Stimulated activated CD4-positive, alpha-beta T cell treated with anti-CD3 and anti-CD28 coated beads, Interleukin-15, amount 100 ng/mL, for 24 hours (primary cell): ENCODE results near the gene SHLD1.
"Not testable (repeated sequence)": the region's sequence is repeated elsewhere in the genome, so short reads cannot be mapped to it uniquely, and the experiment has no call there.

ENCODE experiments used
- DNase-seq: peaks from one replicate; pipeline ENCODE4 v3.0.0-alpha.2; 2020

SHLD1 gene, protein sequence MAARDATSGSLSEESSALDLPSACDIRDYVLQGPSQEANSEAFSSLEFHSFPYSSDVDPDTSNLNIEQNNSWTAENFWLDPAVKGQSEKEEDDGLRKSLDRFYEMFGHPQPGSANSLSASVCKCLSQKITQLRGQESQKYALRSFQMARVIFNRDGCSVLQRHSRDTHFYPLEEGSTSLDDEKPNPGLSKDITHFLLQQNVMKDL

GRCh38 chr20:5749952-5750779, at the start of gene SHLD1:
Gene SHLD1, plus strand, starts transcription at chr20:5750401. Its CDS starts 22,465 bp downstream, at chr20:5772866.
- peak; percentile 87 for DNase-seq

- DNase-seq, result not testable (repeated sequence)
Measured at GRCh38 chr20:5702339-5702738, 47.9 kb upstream of the SHLD1 start.

GRCh38 chr20:5703681-5704101, 46.5 kb upstream of the SHLD1 start:
- no peak for DNase-seq

GRCh38 chr20:5705827-5706226, 44.4 kb upstream of the SHLD1 start:
- DNase-seq, result no peak

DNA sequence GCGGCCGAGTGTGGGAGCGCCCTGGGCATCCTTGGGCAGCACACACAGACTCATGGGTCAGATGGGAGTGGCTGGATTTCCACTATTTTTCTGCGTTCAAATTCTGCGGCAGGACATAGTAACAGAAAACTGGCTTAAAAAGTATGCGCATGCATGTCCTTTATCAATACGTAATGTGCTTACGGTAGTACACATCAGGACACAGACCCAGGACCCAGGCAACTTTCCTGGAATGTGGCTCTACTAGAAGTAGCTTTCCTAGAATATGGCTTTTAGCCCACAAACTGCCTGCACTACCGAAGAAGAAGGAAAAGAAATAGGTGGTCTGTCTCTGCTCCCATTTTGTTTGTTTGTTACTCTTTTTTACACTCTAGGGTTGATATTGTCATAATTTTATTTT, 43.4 kb upstream of the SHLD1 start:
- no peak for DNase-seq

DNA sequence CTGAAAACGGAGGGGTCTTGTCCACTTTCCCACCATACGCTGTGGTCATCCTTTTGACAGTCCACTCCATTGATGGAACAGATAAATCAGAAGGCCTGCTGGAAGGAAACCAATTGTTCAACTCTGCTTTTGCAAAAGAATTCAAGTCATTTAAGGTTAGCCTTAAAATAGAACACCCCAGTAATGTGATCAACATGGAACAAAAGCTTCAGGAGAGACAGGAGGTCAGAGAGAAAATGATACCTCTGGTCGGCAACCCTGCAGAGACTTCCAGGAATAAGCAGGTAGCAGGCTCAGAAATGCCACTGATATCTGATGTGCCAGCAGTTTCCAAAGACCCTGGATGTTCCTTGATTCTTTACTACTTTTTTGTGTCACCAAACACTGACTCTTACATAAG, 39.6 kb upstream of the SHLD1 start:
- no peak for DNase-seq

GRCh38 chr20:5714261-5715041, 35.8 kb upstream of the SHLD1 start:
- peak; percentile 41 for DNase-seq

DNA sequence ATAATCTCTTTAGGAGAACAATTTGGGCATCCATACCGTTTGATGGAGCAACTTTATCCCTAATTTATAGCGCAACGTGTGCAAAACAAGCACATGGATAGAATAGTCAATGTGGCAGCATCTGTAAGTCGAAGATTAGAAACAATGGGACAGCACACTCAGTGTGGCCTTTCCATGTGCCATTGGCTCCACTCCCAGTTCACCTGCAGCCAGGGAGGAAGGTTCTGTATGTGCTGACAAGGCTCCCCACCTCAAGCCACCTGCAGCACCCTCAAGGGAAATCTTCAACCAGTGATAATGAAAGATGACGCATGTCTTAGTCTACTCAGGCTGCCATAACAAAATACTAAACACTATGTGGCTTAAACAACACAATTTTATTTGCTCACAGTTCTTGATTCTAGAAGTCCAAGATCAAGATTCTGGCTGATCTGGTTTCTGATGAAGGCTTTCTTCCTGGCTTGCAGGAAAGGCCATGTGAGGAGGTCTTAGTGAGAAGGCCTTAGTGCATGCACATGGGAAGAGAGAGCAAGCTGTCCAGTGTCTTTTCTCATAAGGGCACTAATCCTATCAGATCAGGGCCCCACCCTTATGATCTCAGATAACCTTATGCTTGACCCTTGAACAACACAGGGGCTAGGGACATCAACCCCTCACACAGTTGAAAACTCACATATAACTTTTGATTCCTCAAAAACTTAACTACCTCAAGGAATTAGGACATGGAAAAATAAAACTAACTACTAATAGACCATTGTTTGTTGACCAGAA, 34.9 kb upstream of the SHLD1 start:
- DNase-seq, result peak; percentile 21

GRCh38 chr20:5716953-5717352, 33.2 kb upstream of the SHLD1 start:
- no peak for DNase-seq

DNA sequence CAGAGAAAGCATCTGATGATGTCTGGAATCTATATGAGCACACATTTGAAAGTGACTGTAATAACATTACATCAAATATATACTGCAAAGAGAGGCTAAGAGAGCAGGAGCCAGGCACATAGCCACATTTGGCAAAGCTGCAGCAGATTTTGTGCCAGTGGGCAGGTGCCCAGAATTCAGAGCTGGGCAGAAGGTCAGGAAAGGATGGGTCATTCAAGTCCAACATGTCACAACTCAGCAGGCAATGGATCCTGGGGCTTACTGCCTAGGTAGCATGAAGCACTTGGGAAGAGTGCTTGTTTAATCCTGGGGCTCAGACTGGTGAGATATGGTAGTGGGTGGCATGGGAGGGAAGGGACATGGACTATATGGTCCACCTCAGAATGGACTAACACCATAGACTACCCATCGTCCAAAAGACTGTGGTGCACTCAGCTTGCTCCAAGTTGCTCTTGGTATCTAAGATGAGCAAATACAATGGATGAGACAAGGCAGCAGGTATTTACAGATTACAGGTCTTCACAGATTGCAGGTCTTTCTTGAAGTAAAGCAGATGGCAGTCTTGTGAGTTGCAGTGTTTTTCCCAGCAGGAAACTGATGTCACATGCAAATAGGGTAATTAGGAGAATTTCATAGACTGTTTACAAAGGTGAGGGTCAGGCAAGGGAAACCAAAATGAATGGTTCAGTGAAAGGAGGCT, 31.2 kb upstream of the SHLD1 start:
- no peak for DNase-seq

DNA sequence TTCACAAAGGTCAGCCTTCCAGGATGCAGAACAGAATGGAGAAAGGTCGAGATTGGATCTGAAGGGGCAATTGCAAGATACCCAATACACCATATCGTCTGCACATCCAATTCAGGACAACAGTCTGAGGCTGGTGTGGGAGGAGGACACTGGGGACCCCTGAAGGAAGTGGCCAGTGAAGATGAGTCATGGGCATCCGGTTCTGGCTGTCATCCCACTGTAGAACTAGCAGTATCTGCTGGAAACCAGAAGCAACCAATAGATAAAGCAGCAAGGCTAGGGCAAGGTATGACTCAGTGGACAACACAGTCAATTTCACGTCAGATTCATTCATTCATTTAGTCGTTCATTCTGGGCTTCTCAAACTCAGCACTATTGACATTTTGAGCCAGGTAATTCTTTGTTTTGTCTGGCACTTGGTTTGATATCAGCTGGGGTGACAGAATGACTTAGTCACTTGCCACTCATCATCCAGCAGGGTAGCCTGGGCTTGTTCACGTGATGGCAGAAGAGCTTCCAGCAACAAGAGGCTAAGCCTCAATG, 30.3 kb upstream of the SHLD1 start:
- no peak for DNase-seq

DNA sequence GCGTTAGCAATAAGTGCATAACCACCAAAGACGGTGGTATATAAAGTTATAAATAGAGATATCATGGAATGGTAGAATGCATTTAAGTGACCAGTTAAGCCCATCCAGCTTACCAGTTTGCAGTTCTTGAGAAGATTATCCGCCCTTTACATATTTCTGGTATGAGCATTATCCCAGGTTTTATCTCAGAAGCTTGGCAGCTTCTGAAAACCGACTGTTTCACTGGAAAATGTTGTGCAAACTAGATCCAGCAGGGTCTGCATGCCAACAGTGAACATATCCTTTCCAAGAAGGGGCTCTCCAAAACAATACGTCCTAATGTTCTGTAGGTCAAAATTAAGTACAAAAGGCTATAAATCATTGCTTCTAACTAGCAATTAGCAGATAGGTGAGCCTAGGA, 29.5 kb upstream of the SHLD1 start:
- DNase-seq, result no peak

DNA sequence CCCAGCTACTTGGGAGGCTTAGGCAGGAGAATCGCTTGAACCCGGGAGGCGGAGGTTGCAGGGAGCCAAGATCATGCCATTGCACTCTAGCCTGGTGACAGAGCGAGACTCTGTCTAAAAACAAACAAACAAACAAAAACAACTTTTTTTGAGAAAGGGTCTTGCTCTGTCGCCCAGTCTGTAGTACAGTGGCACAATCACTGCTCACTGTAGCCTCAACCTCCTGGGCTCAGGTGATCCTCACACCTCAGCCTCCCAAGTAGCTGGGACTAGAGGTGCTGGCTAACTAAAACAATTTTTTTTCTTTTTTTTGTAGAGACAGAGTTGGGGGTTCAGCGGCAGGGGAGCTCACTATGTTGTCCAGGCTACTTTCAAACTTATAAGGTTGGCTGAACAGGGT, 28.8 kb upstream of the SHLD1 start:
- DNase-seq, result not testable (repeated sequence)

DNA sequence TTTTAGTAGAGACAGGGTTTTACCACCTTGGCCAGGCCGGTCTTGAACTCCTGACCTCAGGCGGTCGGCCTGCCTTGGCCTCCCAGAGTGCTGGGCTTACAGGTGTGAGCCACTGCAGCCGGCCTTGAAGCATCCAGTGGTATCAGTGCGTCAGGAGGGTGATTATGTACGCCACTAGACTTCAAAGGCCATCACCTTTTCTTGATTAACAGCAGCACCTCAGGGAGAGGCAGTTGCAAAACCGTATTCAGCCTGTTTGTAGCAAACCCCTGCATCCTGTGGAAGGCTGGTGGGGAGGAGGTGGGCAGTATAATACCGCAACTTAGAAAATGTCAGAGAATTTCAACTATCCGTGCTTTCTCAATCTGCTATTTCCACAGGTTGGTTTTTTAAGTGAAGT, 27.3 kb upstream of the SHLD1 start:
- no peak for DNase-seq

- DNase-seq, result not testable (repeated sequence)
Measured at GRCh38 chr20:5725183-5725463, 25.1 kb upstream of the SHLD1 start.

DNA sequence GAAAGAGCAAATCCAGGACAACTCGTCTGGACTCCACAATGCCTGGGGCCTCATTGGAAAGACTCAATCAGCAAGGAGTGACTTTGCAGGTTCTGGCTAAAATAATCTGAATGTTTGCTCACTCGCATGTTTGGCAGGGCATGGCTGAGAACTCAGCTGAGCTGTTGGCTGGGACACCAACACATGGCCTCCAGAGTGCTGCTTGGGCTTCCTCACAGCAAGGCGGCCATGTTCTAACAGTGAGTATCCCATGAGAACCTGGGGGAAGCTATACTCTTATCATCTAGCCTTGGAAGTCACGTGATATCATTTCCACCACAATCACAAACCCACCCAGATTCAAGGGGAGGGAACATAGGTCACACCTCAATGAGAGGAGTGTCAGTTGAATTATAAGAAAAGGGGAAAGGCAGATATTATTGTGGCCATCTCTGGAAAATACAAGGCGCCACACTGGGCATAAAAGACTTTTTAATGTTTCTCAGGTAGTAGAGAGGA, 23.1 kb upstream of the SHLD1 start:
- DNase-seq, result no peak

- no peak for DNase-seq
Measured at GRCh38 chr20:5729348-5729747, 20.9 kb upstream of the SHLD1 start.

GRCh38 chr20:5730131-5730530, 20.1 kb upstream of the SHLD1 start:
- DNase-seq, result no peak

DNA sequence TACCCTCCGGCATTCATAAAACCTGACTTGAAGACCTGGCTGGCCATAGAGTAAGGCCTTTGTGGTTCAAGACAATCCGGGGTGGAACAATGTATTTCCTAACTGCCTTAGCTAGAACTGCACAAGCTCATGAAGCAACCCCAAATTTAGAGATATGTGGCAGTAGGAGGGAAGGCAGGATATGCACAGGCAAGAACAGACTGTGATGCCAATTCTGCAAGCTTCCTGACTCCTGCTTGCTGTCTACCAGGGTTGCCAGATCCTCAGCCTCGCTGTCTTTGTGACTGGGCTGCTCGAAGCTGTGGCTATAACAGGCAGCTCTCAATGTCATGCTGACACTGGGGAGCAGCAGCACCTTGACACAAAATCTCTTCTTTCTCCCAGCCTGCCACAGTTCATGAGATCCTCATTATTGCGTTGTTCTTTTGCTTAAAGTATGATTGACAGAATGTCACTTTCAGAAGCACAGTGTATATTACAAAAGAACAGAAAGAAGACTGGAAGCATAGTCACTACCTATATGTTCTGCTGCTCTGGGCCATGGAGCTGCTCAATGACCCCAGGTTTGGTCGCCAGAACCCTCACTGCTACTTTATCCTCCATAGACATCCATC, 18.3 kb upstream of the SHLD1 start:
- no peak for DNase-seq

- DNase-seq, result no peak
Measured at GRCh38 chr20:5734602-5735001, 15.6 kb upstream of the SHLD1 start.

GRCh38 chr20:5735845-5736510, 14.2 kb upstream of the SHLD1 start:
- DNase-seq, result no peak
